Neural cell (in vitro differentiated cells): ENCODE data around the gene CP.

Experiments
- EZH2 ChIP-seq: fragments of 200-600, 300-800 bp; shearing (Covaris generic), sonication (generic); IDR thresholded peaks from 2 replicates; pipeline ENCODE4 v1.6.1; 2014; ENCODE audit warnings: antibody characterized with exemption, low read length, borderline replicate concordance, mild to moderate bottlenecking; ENCODE audit not compliant: insufficient read depth, poor library complexity, severe bottlenecking
- MXI1 ChIP-seq: fragments of 450-650 bp; conservative IDR thresholded peaks from 2 replicates; pipeline ENCODE4 v1.6.1; 2014; ENCODE audit warnings: antibody characterized with exemption, mild to moderate bottlenecking; ENCODE audit not compliant: poor library complexity, severe bottlenecking
- POLR2AphosphoS5 ChIP-seq: IDR thresholded peaks from 2 replicates; pipeline ENCODE4 v1.6.1; 2012
- RAD21 ChIP-seq: fragments of 450-650 bp; conservative IDR thresholded peaks from 2 replicates; pipeline ENCODE4 v1.6.1; 2014; ENCODE audit warnings: antibody characterized with exemption, mild to moderate bottlenecking, moderate library complexity
- SMC3 ChIP-seq: fragments of 450-650 bp; conservative IDR thresholded peaks from 2 replicates; pipeline ENCODE4 v1.6.1; 2014; ENCODE audit warnings: antibody characterized with exemption, mild to moderate bottlenecking, moderate library complexity; ENCODE audit not compliant: poor library complexity
- TF ChIP-seq, protein P1 (sequence below): fragments of 450-650 bp; IDR thresholded peaks from 2 replicates; pipeline ENCODE4 v1.5.1; 2014; ENCODE audit warnings: antibody characterized with exemption, mild to moderate bottlenecking, moderate library complexity; ENCODE audit not compliant: poor library complexity, severe bottlenecking

DNA sequence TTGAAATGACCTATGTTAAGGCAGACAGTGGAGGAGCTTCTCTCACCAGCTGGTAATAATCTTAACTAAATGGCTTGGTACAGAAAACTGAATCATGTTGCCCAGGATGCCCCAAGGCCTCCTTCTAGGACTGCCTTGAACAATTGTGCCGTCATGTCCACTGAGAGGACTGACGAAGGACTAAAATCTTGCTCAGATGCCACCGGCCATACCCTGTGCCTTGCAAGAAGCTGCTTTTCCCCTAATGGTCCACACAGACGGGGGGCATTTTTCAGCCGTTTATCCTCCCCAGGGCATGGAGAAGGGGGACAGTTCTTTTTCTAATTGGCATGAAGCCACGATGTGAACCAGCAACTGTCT lies 1.8 kb upstream of the CP start:
- TF ChIP-seq POLR2AphosphoS5 (no peak), MXI1 (no peak), EZH2 (no peak), SMC3 (no peak), RAD21 (no peak)
- TF ChIP-seq, protein P1, sequence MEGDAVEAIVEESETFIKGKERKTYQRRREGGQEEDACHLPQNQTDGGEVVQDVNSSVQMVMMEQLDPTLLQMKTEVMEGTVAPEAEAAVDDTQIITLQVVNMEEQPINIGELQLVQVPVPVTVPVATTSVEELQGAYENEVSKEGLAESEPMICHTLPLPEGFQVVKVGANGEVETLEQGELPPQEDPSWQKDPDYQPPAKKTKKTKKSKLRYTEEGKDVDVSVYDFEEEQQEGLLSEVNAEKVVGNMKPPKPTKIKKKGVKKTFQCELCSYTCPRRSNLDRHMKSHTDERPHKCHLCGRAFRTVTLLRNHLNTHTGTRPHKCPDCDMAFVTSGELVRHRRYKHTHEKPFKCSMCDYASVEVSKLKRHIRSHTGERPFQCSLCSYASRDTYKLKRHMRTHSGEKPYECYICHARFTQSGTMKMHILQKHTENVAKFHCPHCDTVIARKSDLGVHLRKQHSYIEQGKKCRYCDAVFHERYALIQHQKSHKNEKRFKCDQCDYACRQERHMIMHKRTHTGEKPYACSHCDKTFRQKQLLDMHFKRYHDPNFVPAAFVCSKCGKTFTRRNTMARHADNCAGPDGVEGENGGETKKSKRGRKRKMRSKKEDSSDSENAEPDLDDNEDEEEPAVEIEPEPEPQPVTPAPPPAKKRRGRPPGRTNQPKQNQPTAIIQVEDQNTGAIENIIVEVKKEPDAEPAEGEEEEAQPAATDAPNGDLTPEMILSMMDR = no peak
